ENCODE data around the gene EPG5. TPM values are rescaled to one million over a fixed set of nuclear protein-coding genes. Genes with fewer than 3 reads are reported as not detected.
"Not testable (repeated sequence)": the region's sequence is repeated elsewhere in the genome, so short reads cannot be mapped to it uniquely, and the experiment has no call there.

EPG5 gene
- total RNA-seq, 4 donors from 2014 or later: 39.1 to 105 (median 59.0) TPM

GRCh38 chr18:45980229-45980628, 13.1 kb upstream of the EPG5 start:
- TF ChIP-seq CTCF (IDR thresholded peaks at IDR 0.05) (no peak), POLR2A (IDR thresholded peaks at IDR 0.05) (no peak)

GRCh38 chr18:45978084-45978483, 11.0 kb upstream of the EPG5 start:
- intact Hi-C loops (cut with DNase I): no loop called here

More at GRCh38 chr18:45980229-45980628, 13.1 kb upstream of the EPG5 start:
- no peak overlapping the region for H3K4me3 ChIP-seq (replicated peaks in 1 of 3)
- no peaks in the 10 kb centered on the region for H3K36me3 ChIP-seq
- H3K4me1 ChIP-seq: peaks cover 0 to 3% of the 10 kb centered on the region in 2 donors
- WGBS, 2 donors: 83 to 87% methylated on average over 2 of the region's 2 CpGs
- H3K9me3 ChIP-seq: no peaks in the 10 kb centered on the region
- no peak overlapping the region for H3K27ac ChIP-seq
- no peak for DNase-seq
- intact Hi-C loops (cut with DNase I): no loop called here
- H3K27me3 ChIP-seq: no peaks in the 10 kb centered on the region

GRCh38 chr18:45976974-45977373, 9.8 kb upstream of the EPG5 start:
- H3K36me3 ChIP-seq: no peaks in the 10 kb centered on the region
- WGBS, 2 donors: 87 to 93% methylated on average over 5 of the region's 5 CpGs
- no peaks in the 10 kb centered on the region for H3K27me3 ChIP-seq
- no peak for DNase-seq
- TF ChIP-seq POLR2A (IDR thresholded peaks at IDR 0.05) (no peak), CTCF (IDR thresholded peaks at IDR 0.05) (no peak)
- intact Hi-C loops (cut with DNase I): no loop called here
- no peak overlapping the region for H3K4me3 ChIP-seq (replicated peaks in 1 of 3)
- no peaks in the 10 kb centered on the region for H3K9me3 ChIP-seq
- no peaks in the 10 kb centered on the region for H3K4me1 ChIP-seq
- H3K27ac ChIP-seq: no peak overlapping the region

More at GRCh38 chr18:45978084-45978483, 11.0 kb upstream of the EPG5 start:
- Histone ChIP-seq H3K27me3 (no peaks in the 10 kb centered on the region), H3K4me1 (peaks cover 0 to 3% of the 10 kb centered on the region in 2 donors), H3K9me3 (no peaks in the 10 kb centered on the region), H3K4me3 (replicated peaks in 1 of 3) (no peak overlapping the region), H3K36me3 (no peaks in the 10 kb centered on the region), H3K27ac (no peak overlapping the region)
- WGBS, 2 donors: 67 to 100% methylated on average over 1 of the region's 1 CpG
- DNase-seq: no peak
- TF ChIP-seq CTCF (IDR thresholded peaks at IDR 0.05) (no peak), POLR2A (IDR thresholded peaks at IDR 0.05) (no peak)

DNA sequence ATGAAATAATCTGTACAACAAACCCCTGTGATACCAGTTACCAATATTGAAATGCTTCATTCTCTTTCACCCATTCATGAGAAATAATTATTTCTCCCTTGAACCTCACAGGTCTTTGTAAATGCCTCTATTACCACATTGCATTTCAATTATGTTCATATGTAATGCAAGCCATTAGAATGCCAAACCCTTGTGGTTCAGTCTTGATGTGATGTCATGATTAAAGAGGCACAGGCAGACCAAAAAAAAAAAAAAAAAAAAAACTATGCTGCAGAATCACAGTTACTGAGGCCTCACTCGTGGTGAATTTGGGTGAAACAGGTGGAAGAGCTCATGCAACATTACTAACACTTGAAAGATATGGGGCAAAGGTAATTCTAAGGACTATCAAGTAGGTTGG, 9.4 kb upstream of the EPG5 start:
- intact Hi-C loops (cut with DNase I): no loop called here
- DNase-seq: no peak
- no peak for TF ChIP-seq POLR2A (IDR thresholded peaks at IDR 0.05)
- no peak for TF ChIP-seq CTCF (IDR thresholded peaks at IDR 0.05)
- Histone ChIP-seq H3K36me3 (no peaks in the 10 kb centered on the region), H3K9me3 (no peaks in the 10 kb centered on the region), H3K4me3 (replicated peaks in 1 of 3) (no peak overlapping the region), H3K4me1 (no peaks in the 10 kb centered on the region), H3K27ac (no peak overlapping the region), H3K27me3 (no peaks in the 10 kb centered on the region)
- WGBS, 2 donors: 38 to 51% methylated on average over 1 of the region's 1 CpG

GRCh38 chr18:45974088-45974536, 7.0 kb upstream of the EPG5 start:
- Histone ChIP-seq H3K4me3 (replicated peaks in 1 of 3) (no peak overlapping the region), H3K9me3 (no peaks in the 10 kb centered on the region), H3K36me3 (no peaks in the 10 kb centered on the region), H3K27ac (no peak overlapping the region), H3K27me3 (no peaks in the 10 kb centered on the region), H3K4me1 (no peaks in the 10 kb centered on the region)
- TF ChIP-seq POLR2A (IDR thresholded peaks at IDR 0.05) (no peak), CTCF (IDR thresholded peaks at IDR 0.05) (peak; percentile 27 to 88 (median 82))
- WGBS, 2 donors: 27 to 31% methylated on average over 5 of the region's 5 CpGs
- peak; percentile 62 to 72 for DNase-seq
- intact Hi-C loops (cut with DNase I): no loop called here

GRCh38 chr18:45964913-45965312, 2.2 kb downstream of the EPG5 start:
- not testable (repeated sequence) for DNase-seq; H3K27me3 ChIP-seq; H3K9me3 ChIP-seq; H3K4me3 ChIP-seq (replicated peaks in 1 of 3); H3K36me3 ChIP-seq
- Histone ChIP-seq H3K4me1 (peaks cover 31 to 38% of the 10 kb centered on the region in 2 donors), H3K27ac (peak overlapping the region in 1 of 3 donors; percentile 91)
- WGBS, 2 donors: 96 to 97% methylated on average over 5 of the region's 5 CpGs
- intact Hi-C loops (cut with DNase I): loop anchor here (10.0 kb wide), 2 partner anchors 60 to 110 kb away; partner anchors contain the start of gene PSTPIP2
